ENCODE results near the gene CSAD. TPM values are rescaled to one million over a fixed set of nuclear protein-coding genes. Genes with fewer than 3 reads are reported as not detected.
A peak's percentile ranks its signal among the peaks of the same experiment; 100 is the strongest.

Gene CSAD
- total and polyA plus RNA-seq, 2 of the 13 experiments (the other 11 are each of a cell fraction or from before 2014, with no cell fraction given), result 7.2 to 23.5 TPM

DNA sequence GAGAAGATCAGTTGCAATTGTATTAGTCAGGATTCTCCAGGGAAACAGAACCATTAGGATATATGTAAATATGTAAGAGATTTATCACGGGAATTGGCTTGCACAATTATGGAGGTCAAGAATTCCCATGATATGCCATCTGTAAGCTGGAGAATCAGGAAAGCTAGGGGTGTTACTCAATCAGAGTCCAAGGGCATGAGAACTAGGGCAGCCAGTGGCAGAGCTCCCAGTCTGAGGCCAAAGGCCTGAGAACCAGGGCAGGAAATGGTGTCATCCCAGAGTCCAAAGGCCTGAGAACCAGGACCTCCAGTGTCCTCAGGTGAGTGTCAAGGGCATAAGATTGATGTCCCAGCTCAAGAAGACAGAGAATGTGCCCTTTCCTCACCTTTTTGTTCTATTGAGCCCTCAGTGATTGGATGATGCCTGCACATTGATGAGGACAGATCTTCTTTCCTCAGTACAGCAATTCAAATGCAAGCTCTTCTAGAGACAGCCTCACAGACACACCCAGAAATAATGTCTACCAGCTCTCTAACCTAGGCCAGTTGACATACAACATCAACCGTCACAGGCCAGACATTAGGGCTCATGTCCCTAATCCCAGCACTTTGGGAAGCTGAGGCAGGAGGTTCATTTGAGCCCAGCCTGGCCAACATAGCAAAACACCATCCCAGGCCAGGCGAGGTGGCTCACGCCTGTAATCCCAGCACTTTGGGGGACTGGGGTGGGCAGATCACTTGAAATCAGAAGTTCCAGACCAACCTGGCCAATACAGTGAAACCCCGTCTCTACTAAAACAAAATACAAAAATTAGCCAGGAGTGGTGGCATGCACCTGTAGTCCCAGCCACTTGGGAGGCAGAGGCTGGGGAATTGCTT is 35.1 kb downstream of the CSAD start (continued):
- TF ChIP-seq ZNF362 (CRISPR knock-in tag; IDR thresholded peaks at IDR 0.05; ENCODE audit: borderline replicate concordance) (no peak), MTF2 (CRISPR knock-in tag; IDR thresholded peaks at IDR 0.05; ENCODE audit: borderline replicate concordance) (no peak), ZNF264 (CRISPR knock-in tag; IDR thresholded peaks at IDR 0.05) (0 out of 2 replicates have a peak, but pooled peaks have one; percentile 55), ZSCAN21 (CRISPR knock-in tag; IDR thresholded peaks at IDR 0.05; ENCODE audit: borderline replicate concordance) (no peak), GMEB2 (CRISPR knock-in tag; IDR thresholded peaks at IDR 0.05; ENCODE audit: low read depth) (no peak), ZNF205 (CRISPR knock-in tag; IDR thresholded peaks at IDR 0.05) (peak; percentile 33; the same call in 1 of the 2 replicates), TERF1 (CRISPR knock-in tag; IDR thresholded peaks at IDR 0.05) (no peak), ZNF207 (IDR thresholded peaks at IDR 0.05; ENCODE audit: borderline replicate concordance) (no peak), LRRFIP1 (CRISPR knock-in tag; conservative IDR thresholded peaks at IDR 0.05) (no peak), REXO4 (CRISPR knock-in tag; IDR thresholded peaks at IDR 0.05; ENCODE audit: borderline replicate concordance) (no peak), RXRB (CRISPR knock-in tag; IDR thresholded peaks at IDR 0.05; ENCODE audit: borderline replicate concordance) (peak; percentile 97), ETS1 (CRISPR knock-in tag; IDR thresholded peaks at IDR 0.05) (no peak), ZNF784 (CRISPR knock-in tag; IDR thresholded peaks at IDR 0.05; ENCODE audit: borderline replicate concordance) (no peak), NR2F1 (CRISPR knock-in tag; IDR thresholded peaks at IDR 0.05) (peak; percentile 85 to 87), TBL1XR1 (IDR thresholded peaks at IDR 0.05; ENCODE audit: borderline replicate concordance, low read length, partially characterized antibody) (peak; percentile 95), NR2C2 (CRISPR knock-in tag; IDR thresholded peaks at IDR 0.05; ENCODE audit: borderline replicate concordance) (peak; percentile 84), ZBTB25 (CRISPR knock-in tag; IDR thresholded peaks at IDR 0.05) (no peak), BCL6 (CRISPR knock-in tag; IDR thresholded peaks at IDR 0.05) (peak; percentile 89)

Measured in HepG2 (cell line).